Measurements from ENCODE around the gene SLC35F3. TPM values are rescaled to one million over a fixed set of nuclear protein-coding genes. Genes with fewer than 3 reads are reported as not detected.
A peak's percentile ranks its signal among the peaks of the same experiment; 100 is the strongest.

SLC35F3 gene
- total and polyA plus RNA-seq, 9 of the 15 experiments (the other 6 are each of a cell fraction or from before 2014, with no cell fraction given), result 0.04 to 0.07 (median 0.04) TPM; not detected in 6

- H2AFZ ChIP-seq (ENCODE audit: low read depth, low read length), result no peak overlapping the region
- POLR2A ChIA-PET, result no interaction called here
- H3K27me3 ChIP-seq (ENCODE audit: control insufficient read depth in 2 of 2, insufficient read depth in 2 of 2, low read length in 2 of 2), result peaks cover 7 to 22% of the 10 kb centered on the region in 2 experiments; a peak in 4 of 5 replicates
- no peaks in the 10 kb centered on the region for H3K9me3 ChIP-seq (replicated peaks; ENCODE audit: control insufficient read depth, insufficient read depth, low read depth, low read length)
- FAIRE-seq (peak; percentile 75), DNase-seq (ENCODE audit: extremely low read depth in 1 of 4, low spot score in 3 of 4) (peak; percentile 35 to 57 (median 41)), ATAC-seq (peak; percentile 76)
- BruUV-seq (replicated peaks), result no TSS peak
- 0 out of 5 replicates have a peak, but pooled peaks cover 0 to 3% of the 10 kb centered on the region in 2 experiments for H3K4me1 ChIP-seq (replicated peaks in 1 of 2; ENCODE audit: control insufficient read depth in 2 of 2, insufficient read depth in 2 of 2, low read length in 2 of 2)
- CTCF ChIA-PET (ENCODE audit: low intra/inter-chr PET ratio), result interaction anchor here (0.6 to 2.5 kb wide), 2 partner anchors 140 to 195 kb away, joined by 3 to 18 read pairs; no protein-coding TSS in a partner anchor
- no peak overlapping the region for H3K4me2 ChIP-seq (ENCODE audit: insufficient read depth, low read length)
- no peaks in the 10 kb centered on the region for H3K9me1 ChIP-seq (ENCODE audit: control insufficient read depth, insufficient read depth, low read length)
- 2% methylated on average over 11 of the region's 11 CpGs for WGBS (ENCODE audit: insufficient coverage, low coverage, missing lambda C conversion rate)
- in situ Hi-C loops (cut with MboI), result no loop called here
- intact Hi-C loops (cut with micrococcal nuclease), result loop anchor here (1.0 to 10.0 kb wide), 5 partner anchors 196 to 978 kb away; no protein-coding TSS in a partner anchor
- H3K36me3 ChIP-seq (ENCODE audit: control insufficient read depth, insufficient read depth, low read length), result no peaks in the 10 kb centered on the region
- H3K9ac ChIP-seq (ENCODE audit: insufficient read depth in 1 of 2, low read depth in 2 of 2, low read length in 2 of 2), result no peak overlapping the region
- H4K20me1 ChIP-seq (replicated peaks; ENCODE audit: control insufficient read depth, insufficient read depth, low read length), result no peaks in the 10 kb centered on the region
- H3K4me3 ChIP-seq, result no peak overlapping the region
- H3K27ac ChIP-seq (ENCODE audit: extremely low read depth, low read depth, low read length), result no peak overlapping the region
- no peaks in the 10 kb centered on the region for H3K79me2 ChIP-seq (ENCODE audit: control insufficient read depth, insufficient read depth, low read length)
- peak in 1 of 2 experiments; percentile 44; a peak in 1 of 4 replicates for TF ChIP-seq MAZ (CRISPR knock-in tag; conservative IDR thresholded peaks at IDR 0.05 in 1 of 2, IDR thresholded peaks at IDR 0.05 in 1 of 2)
- TF ChIP-seq KLF16 (IDR thresholded peaks at IDR 0.05), result 0 out of 2 replicates have a peak, but pooled peaks have one; percentile 29
- TF ChIP-seq SMC3 (conservative IDR thresholded peaks at IDR 0.05; ENCODE audit: insufficient read depth, low read depth, low read length), result 0 out of 2 replicates have a peak, but pooled peaks have one; percentile 44
- no peak for TF ChIP-seq ZNF764 (CRISPR knock-in tag; IDR thresholded peaks at IDR 0.05; ENCODE audit: low read depth)
- TF ChIP-seq NCOR1 (IDR thresholded peaks at IDR 0.05), result no peak
- TF ChIP-seq HDAC3 (IDR thresholded peaks at IDR 0.05; ENCODE audit: borderline replicate concordance, partially characterized antibody), result no peak
- TF ChIP-seq CTCF (IDR thresholded peaks at IDR 0.05 in 2 of 3, conservative IDR thresholded peaks at IDR 0.05 in 1 of 3; ENCODE audit: insufficient read depth in 2 of 3, low read depth in 1 of 3, low read length in 3 of 3), result peak; percentile 59 to 86 (median 75)
- no peak for TF ChIP-seq CC2D1A (IDR thresholded peaks at IDR 0.05)
- no peak for TF ChIP-seq POLR2AphosphoS2 (IDR thresholded peaks at IDR 0.05; ENCODE audit: low read length)
- TF ChIP-seq E2F4 (CRISPR knock-in tag; IDR thresholded peaks at IDR 0.05; ENCODE audit: low read depth), result no peak
Observed at GRCh38 chr1:234114648-234115307, 210.3 kb downstream of the SLC35F3 start.

All from K562 (cell line).